ENCODE data around the gene ABLIM2. TPM values are rescaled to one million over a fixed set of nuclear protein-coding genes. Genes with fewer than 3 reads are reported as not detected.

ABLIM2 gene
- total and polyA plus RNA-seq, 10 of the 15 experiments (the other 5 are each of a cell fraction or from before 2014, with no cell fraction given), result 0.03 to 0.15 (median 0.05) TPM; not detected in 7

DNA sequence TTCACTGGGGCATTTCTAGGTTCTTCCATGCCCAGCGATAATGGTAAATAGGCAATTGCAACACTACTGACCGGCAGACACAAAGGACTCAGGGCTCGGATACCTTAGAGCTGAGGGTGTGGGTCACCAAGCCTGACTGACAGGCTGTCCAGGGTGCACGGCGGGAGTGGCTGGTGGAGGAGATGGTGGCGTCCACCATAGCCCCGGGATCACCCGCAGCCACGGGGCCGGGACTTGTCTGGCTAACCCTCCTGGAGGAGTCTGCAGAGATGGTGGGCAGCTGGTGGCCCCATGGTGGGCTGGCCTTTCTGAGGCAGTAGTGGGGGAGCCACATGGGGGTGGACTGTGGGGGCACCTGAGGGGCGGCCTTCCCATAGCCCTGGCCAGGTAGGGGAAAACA lies 11.7 kb upstream of the ABLIM2 start:
- WGBS (ENCODE audit: insufficient coverage, insufficient replicate concordance, low lambda C conversion rate, missing lambda C conversion rate), result 83% methylated on average over 11 of the region's 11 CpGs
- CTCF ChIA-PET, result interaction anchor here (1.0 kb wide), 1 partner anchor 10 kb away, joined by 4 read pairs; no protein-coding TSS in a partner anchor
- FAIRE-seq (no peak), ATAC-seq (no peak), DNase-seq (ENCODE audit: low read depth, low spot score) (no peak)
- POLR2A ChIA-PET, result no interaction called here
- SMC1A ChIA-PET (ENCODE audit: uncharacterized antibody, unreplicated experiment), result interaction anchor here (2.1 kb wide), 1 partner anchor 11 kb away, joined by 4 read pairs; no protein-coding TSS in a partner anchor
- H3K4me2 ChIP-seq (ENCODE audit: control insufficient read depth, insufficient read depth), result no peak overlapping the region
- no peaks in the 10 kb centered on the region for H4K20me1 ChIP-seq (ENCODE audit: control insufficient read depth, insufficient read depth)
- H3K36me3 ChIP-seq (ENCODE audit: control insufficient read depth in 2 of 2, insufficient read depth in 2 of 2, low read length in 1 of 2), result no peaks in the 10 kb centered on the region
- peaks cover 8% of the 10 kb centered on the region; the same call in 2 of the 3 replicates for H3K9me3 ChIP-seq (replicated peaks; ENCODE audit: control insufficient read depth, insufficient read depth, low read length)
- intact Hi-C loops (cut with micrococcal nuclease; ENCODE audit: unreplicated experiment), result no loop called here
- H3K27ac ChIP-seq (ENCODE audit: control insufficient read depth, insufficient read depth), result no peak overlapping the region
- no peak overlapping the region for H3K4me3 ChIP-seq
- no peaks in the 10 kb centered on the region for H3K27me3 ChIP-seq (replicated peaks in 1 of 2; ENCODE audit: control insufficient read depth in 2 of 2, insufficient read depth in 2 of 2, low read length in 1 of 2)
- no peak overlapping the region for H3K9ac ChIP-seq (ENCODE audit: control insufficient read depth, insufficient read depth, low read length)
- H3K79me2 ChIP-seq (ENCODE audit: control insufficient read depth, insufficient read depth, low read length), result no peaks in the 10 kb centered on the region
- H3K4me1 ChIP-seq (ENCODE audit: control insufficient read depth, insufficient read depth, low read length), result peaks cover 14% of the 10 kb centered on the region
- H2AFZ ChIP-seq (ENCODE audit: control insufficient read depth, low read depth, low read length), result no peak overlapping the region
- in situ Hi-C loops (cut with MboI), result no loop called here
- RAD21 ChIA-PET (ENCODE audit: unreplicated experiment), result no interaction called here
- BruUV-seq (replicated peaks), result no TSS peak
- no peak for TF ChIP-seq E2F8 (IDR thresholded peaks at IDR 0.05; ENCODE audit: low read depth, partially characterized antibody)
- TF ChIP-seq KLF5 (IDR thresholded peaks at IDR 0.05; ENCODE audit: partially characterized antibody), result no peak
- TF ChIP-seq WRNIP1 (IDR thresholded peaks at IDR 0.05; ENCODE audit: borderline replicate concordance, low read depth, low read length), result no peak
- TF ChIP-seq MLLT1 (IDR thresholded peaks at IDR 0.05), result no peak
- TF ChIP-seq SMAD1 (IDR thresholded peaks at IDR 0.05; ENCODE audit: low read depth, partially characterized antibody), result no peak
- TF ChIP-seq ZBTB40 (IDR thresholded peaks at IDR 0.05; ENCODE audit: borderline replicate concordance), result no peak
- no peak for TF ChIP-seq RUNX3 (IDR thresholded peaks at IDR 0.05; ENCODE audit: low read length)
- no peak for TF ChIP-seq DPF2 (IDR thresholded peaks at IDR 0.05)
- TF ChIP-seq E4F1 (IDR thresholded peaks at IDR 0.05; ENCODE audit: borderline replicate concordance, partially characterized antibody), result no peak
- no peak for TF ChIP-seq SRF (IDR thresholded peaks at IDR 0.05; ENCODE audit: low read depth in 2 of 2, low read length in 2 of 2)
